Measurements from ENCODE around the gene KLF4. TPM values are rescaled to one million over a fixed set of nuclear protein-coding genes. Genes with fewer than 3 reads are reported as not detected.

Gene KLF4
- total RNA-seq, 1 experiment from 2014 or later: 5.9 TPM

DNA sequence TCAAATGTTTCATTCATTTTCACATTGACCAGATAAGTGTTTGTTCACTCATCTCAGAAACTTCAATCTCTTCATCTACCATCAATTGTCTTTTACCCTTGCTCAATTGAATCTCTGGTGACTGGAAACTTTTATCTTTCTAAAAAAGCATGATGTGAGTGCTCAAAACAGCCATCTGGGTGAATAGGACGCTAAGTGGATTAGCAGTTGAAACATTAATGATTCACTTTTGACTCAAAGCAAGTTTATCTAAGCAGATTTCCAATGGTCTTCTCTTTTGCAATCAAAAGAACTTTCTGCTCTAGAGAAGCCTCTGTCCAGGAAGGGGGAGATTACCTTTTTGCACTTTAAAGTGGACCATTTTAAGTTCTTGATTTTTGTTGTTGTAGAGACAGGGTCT is 22.2 kb downstream of the KLF4 start:
- Mint-ChIP-seq H3K9me3 (no peaks in the 10 kb centered on the region), H3K27ac (no peak overlapping the region), H3K4me1 (peaks cover 10% of the 10 kb centered on the region), H3K36me3 (no peaks in the 10 kb centered on the region), H3K27me3 (ENCODE audit: low read depth) (peaks cover 27% of the 10 kb centered on the region), H3K4me3 (no peak overlapping the region)
- ChIA-PET CTCF (interaction anchor here (5.0 kb wide), 1 partner anchor 43 kb away, joined by 88 read pairs; no protein-coding TSS in a partner anchor), POLR2A (no interaction called here)
- ATAC-seq (no peak), DNase-seq (ENCODE audit: low spot score) (no peak)
- TF ChIP-seq FOXK1 (CRISPR knock-in tag; IDR thresholded peaks at IDR 0.05): no peak
- TF ChIP-seq ZNF671 (CRISPR knock-in tag; IDR thresholded peaks at IDR 0.05): no peak
- TF ChIP-seq, protein P1, sequence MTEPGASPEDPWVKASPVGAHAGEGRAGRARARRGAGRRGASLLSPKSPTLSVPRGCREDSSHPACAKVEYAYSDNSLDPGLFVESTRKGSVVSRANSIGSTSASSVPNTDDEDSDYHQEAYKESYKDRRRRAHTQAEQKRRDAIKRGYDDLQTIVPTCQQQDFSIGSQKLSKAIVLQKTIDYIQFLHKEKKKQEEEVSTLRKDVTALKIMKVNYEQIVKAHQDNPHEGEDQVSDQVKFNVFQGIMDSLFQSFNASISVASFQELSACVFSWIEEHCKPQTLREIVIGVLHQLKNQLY (CRISPR knock-in tag; IDR thresholded peaks at IDR 0.05): no peak

DNA sequence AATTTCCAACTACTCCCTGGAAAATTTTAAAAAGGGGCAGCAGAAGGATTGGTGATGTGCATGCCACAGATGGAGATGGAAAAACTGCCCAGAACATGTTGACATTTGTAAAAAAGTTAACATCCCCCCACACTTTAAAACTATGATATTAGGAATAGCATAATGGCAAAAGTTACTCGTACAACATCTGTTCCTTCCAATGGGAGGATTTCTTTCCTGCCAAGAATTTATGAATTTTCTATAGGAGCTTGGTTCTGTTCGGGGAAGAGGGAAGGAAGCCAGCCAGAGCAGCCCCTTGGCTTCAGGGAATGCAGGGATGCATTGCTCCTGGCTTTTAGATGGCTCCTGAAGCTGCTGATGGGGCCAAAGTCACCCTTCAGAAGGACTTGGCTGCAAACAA is 22.7 kb downstream of the KLF4 start:
- Mint-ChIP-seq H3K36me3 (no peaks in the 10 kb centered on the region), H3K9me3 (no peaks in the 10 kb centered on the region), H3K4me1 (peaks cover 10% of the 10 kb centered on the region), H3K27me3 (ENCODE audit: low read depth) (peaks cover 27% of the 10 kb centered on the region), H3K4me3 (peak overlapping the region; percentile 73), H3K27ac (no peak overlapping the region)
- no peak for TF ChIP-seq JUN (CRISPR knock-in tag; IDR thresholded peaks at IDR 0.05)
- TF ChIP-seq ZNF263 (CRISPR knock-in tag; IDR thresholded peaks at IDR 0.05; ENCODE audit: low read depth): no peak
- ChIA-PET POLR2A (no interaction called here), CTCF (interaction anchor here (1.2 to 5.0 kb wide), 4 partner anchors 21 to 165 kb away, joined by 5 to 88 read pairs (median 34); partner anchors contain the start of gene KLF4)
- no peak for ATAC-seq
- DNase-seq (ENCODE audit: low spot score): no peak

DNA sequence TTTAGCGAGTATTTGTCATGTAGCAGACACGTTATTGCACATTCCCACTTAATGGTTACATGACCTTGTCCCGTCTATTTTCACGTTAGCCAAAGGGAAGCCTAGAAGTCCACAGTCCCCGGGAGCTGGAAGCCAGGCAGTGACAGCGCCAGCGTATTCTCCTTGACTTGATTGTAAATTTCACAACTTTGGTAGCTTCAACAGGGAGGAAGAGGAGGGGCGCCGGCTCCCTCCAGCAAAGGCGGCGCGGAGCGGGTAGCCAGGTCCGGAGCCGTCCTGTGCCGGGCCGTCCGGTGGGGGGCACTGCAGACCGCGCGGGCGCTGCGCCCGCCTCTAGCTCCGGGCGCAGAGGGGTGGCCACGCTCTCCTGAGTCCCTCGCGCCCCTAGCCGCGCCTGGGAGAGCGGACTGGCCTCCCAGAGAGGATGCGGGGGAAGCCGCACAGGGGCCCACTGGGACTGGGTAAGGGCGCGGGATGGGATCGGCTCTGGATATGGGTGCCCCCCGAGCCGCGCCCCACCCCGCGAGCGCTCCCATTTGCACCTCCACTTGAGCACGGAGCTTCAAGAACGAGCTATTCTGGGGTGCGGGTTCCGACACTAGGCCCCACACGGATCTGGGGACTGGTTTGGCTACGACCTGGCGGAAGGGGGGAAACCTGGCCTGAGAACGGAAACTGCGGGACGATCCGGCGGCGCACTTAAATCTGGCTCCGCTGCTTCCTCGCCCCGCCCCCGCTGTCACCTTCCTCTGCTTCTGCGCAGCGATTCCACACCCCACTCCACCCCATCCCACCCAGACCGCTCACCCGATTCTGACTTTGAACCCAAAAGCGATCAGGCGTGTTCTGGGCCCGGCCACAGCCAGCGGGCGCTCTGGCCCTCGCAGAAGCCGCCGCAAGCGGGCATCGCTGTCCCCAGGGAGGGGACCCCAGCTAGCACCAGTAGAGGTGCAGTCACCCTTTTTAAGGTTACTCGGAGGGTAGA is 23.8 kb downstream of the KLF4 start:
- peak; percentile 79 for DNase-seq (ENCODE audit: low spot score)
- Mint-ChIP-seq H3K4me3 (peak overlapping the region; percentile 73), H3K27me3 (ENCODE audit: low read depth) (peaks cover 35% of the 10 kb centered on the region), H3K27ac (no peak overlapping the region), H3K36me3 (no peaks in the 10 kb centered on the region), H3K4me1 (peaks cover 10% of the 10 kb centered on the region), H3K9me3 (no peaks in the 10 kb centered on the region)
- ChIA-PET POLR2A (interaction anchor here (0.6 to 1.4 kb wide), 2 partner anchors 41 to 1282 kb away, joined by 3 to 6 read pairs; no protein-coding TSS in a partner anchor), CTCF (interaction anchor here (0.6 to 5.0 kb wide), 49 partner anchors 9 to 1488 kb away, joined by 3 to 88 read pairs (median 3); partner anchors contain the start of gene KLF4)
- peak; percentile 98 for ATAC-seq
- 0 out of 2 replicates have a peak, but pooled peaks have one; percentile 8 for TF ChIP-seq ETV6 (CRISPR knock-in tag; IDR thresholded peaks at IDR 0.05)
- TF ChIP-seq, protein P2, sequence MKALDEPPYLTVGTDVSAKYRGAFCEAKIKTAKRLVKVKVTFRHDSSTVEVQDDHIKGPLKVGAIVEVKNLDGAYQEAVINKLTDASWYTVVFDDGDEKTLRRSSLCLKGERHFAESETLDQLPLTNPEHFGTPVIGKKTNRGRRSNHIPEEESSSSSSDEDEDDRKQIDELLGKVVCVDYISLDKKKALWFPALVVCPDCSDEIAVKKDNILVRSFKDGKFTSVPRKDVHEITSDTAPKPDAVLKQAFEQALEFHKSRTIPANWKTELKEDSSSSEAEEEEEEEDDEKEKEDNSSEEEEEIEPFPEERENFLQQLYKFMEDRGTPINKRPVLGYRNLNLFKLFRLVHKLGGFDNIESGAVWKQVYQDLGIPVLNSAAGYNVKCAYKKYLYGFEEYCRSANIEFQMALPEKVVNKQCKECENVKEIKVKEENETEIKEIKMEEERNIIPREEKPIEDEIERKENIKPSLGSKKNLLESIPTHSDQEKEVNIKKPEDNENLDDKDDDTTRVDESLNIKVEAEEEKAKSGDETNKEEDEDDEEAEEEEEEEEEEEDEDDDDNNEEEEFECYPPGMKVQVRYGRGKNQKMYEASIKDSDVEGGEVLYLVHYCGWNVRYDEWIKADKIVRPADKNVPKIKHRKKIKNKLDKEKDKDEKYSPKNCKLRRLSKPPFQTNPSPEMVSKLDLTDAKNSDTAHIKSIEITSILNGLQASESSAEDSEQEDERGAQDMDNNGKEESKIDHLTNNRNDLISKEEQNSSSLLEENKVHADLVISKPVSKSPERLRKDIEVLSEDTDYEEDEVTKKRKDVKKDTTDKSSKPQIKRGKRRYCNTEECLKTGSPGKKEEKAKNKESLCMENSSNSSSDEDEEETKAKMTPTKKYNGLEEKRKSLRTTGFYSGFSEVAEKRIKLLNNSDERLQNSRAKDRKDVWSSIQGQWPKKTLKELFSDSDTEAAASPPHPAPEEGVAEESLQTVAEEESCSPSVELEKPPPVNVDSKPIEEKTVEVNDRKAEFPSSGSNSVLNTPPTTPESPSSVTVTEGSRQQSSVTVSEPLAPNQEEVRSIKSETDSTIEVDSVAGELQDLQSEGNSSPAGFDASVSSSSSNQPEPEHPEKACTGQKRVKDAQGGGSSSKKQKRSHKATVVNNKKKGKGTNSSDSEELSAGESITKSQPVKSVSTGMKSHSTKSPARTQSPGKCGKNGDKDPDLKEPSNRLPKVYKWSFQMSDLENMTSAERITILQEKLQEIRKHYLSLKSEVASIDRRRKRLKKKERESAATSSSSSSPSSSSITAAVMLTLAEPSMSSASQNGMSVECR (CRISPR knock-in tag; IDR thresholded peaks at IDR 0.05; ENCODE audit: borderline replicate concordance): 0 out of 2 replicates have a peak, but pooled peaks have one; percentile 60
- TF ChIP-seq SMAD3 (CRISPR knock-in tag; IDR thresholded peaks at IDR 0.05; ENCODE audit: borderline replicate concordance): no peak
- TF ChIP-seq ZNF121 (CRISPR knock-in tag; IDR thresholded peaks at IDR 0.05): no peak
- TF ChIP-seq, protein P3, sequence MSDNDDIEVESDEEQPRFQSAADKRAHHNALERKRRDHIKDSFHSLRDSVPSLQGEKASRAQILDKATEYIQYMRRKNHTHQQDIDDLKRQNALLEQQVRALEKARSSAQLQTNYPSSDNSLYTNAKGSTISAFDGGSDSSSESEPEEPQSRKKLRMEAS (CRISPR knock-in tag; IDR thresholded peaks at IDR 0.05): peak; percentile 74
- no peak for TF ChIP-seq TEAD4 (CRISPR knock-in tag; IDR thresholded peaks at IDR 0.05)
- TF ChIP-seq, protein P4, sequence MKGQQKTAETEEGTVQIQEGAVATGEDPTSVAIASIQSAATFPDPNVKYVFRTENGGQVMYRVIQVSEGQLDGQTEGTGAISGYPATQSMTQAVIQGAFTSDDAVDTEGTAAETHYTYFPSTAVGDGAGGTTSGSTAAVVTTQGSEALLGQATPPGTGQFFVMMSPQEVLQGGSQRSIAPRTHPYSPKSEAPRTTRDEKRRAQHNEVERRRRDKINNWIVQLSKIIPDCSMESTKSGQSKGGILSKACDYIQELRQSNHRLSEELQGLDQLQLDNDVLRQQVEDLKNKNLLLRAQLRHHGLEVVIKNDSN (CRISPR knock-in tag; IDR thresholded peaks at IDR 0.05): no peak; the same call in 1 of the 2 replicates
- TF ChIP-seq, protein P5, sequence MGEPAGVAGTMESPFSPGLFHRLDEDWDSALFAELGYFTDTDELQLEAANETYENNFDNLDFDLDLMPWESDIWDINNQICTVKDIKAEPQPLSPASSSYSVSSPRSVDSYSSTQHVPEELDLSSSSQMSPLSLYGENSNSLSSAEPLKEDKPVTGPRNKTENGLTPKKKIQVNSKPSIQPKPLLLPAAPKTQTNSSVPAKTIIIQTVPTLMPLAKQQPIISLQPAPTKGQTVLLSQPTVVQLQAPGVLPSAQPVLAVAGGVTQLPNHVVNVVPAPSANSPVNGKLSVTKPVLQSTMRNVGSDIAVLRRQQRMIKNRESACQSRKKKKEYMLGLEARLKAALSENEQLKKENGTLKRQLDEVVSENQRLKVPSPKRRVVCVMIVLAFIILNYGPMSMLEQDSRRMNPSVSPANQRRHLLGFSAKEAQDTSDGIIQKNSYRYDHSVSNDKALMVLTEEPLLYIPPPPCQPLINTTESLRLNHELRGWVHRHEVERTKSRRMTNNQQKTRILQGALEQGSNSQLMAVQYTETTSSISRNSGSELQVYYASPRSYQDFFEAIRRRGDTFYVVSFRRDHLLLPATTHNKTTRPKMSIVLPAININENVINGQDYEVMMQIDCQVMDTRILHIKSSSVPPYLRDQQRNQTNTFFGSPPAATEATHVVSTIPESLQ (CRISPR knock-in tag; IDR thresholded peaks at IDR 0.05): 0 out of 2 replicates have a peak, but pooled peaks have one; percentile 22
- no peak for TF ChIP-seq ZNF232 (CRISPR knock-in tag; IDR thresholded peaks at IDR 0.05)
- TF ChIP-seq KAT7 (CRISPR knock-in tag; IDR thresholded peaks at IDR 0.05; ENCODE audit: borderline replicate concordance): no peak
- TF ChIP-seq, protein P6, sequence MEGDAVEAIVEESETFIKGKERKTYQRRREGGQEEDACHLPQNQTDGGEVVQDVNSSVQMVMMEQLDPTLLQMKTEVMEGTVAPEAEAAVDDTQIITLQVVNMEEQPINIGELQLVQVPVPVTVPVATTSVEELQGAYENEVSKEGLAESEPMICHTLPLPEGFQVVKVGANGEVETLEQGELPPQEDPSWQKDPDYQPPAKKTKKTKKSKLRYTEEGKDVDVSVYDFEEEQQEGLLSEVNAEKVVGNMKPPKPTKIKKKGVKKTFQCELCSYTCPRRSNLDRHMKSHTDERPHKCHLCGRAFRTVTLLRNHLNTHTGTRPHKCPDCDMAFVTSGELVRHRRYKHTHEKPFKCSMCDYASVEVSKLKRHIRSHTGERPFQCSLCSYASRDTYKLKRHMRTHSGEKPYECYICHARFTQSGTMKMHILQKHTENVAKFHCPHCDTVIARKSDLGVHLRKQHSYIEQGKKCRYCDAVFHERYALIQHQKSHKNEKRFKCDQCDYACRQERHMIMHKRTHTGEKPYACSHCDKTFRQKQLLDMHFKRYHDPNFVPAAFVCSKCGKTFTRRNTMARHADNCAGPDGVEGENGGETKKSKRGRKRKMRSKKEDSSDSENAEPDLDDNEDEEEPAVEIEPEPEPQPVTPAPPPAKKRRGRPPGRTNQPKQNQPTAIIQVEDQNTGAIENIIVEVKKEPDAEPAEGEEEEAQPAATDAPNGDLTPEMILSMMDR (IDR thresholded peaks at IDR 0.05): peak; percentile 74; the same call in 1 of the 2 replicates
- TF ChIP-seq, protein P1 (CRISPR knock-in tag; IDR thresholded peaks at IDR 0.05): no peak
